Neural crest cell (in vitro differentiated cells): Measurements from ENCODE around the gene TPSD1. TPM values are rescaled to one million over a fixed set of nuclear protein-coding genes. Genes with fewer than 3 reads are reported as not detected.
"Not testable (repeated sequence)": the region's sequence is repeated elsewhere in the genome, so short reads cannot be mapped to it uniquely, and the experiment has no call there.

Experiments used
- DNase-seq: peaks from one replicate; pipeline ENCODE4 v3.0.0; 2021; ENCODE audit warnings: low read depth, mixed read lengths, low spot score
- H3K27ac Mint-ChIP-seq: one replicate; pipeline ENCODE4 v1.8.0; 2021; ENCODE audit warnings: mild to moderate bottlenecking, mixed read lengths; ENCODE audit not compliant: unreplicated experiment
- H3K27me3 Mint-ChIP-seq: 2 replicates; pipeline ENCODE4 v1.8.0; 2021; ENCODE audit warnings: low read depth, mild to moderate bottlenecking, mixed read lengths
- H3K36me3 Mint-ChIP-seq: 2 replicates; pipeline ENCODE4 v1.8.0; 2021; ENCODE audit warnings: low read depth, mild to moderate bottlenecking, mixed read lengths
- H3K4me1 Mint-ChIP-seq: 2 replicates; pipeline ENCODE4 v1.8.0; 2021; ENCODE audit warnings: mixed read lengths
- H3K4me3 Mint-ChIP-seq: one replicate; pipeline ENCODE4 v1.8.0; 2021; ENCODE audit warnings: mild to moderate bottlenecking, mixed read lengths
- H3K9me3 Mint-ChIP-seq: 2 replicates; pipeline ENCODE4 v1.8.0; 2021; ENCODE audit warnings: mixed read lengths
- CTCF ChIP-seq: fragments of 200-600 bp; sonication (generic); conservative IDR thresholded peaks from 2 replicates; pipeline ENCODE4 v1.5.0; 2021; ENCODE audit warnings: antibody characterized with exemption, mild to moderate bottlenecking
- total RNA-seq: library from RNA; stranded (reverse); gene quantifications from 2 replicates; pipeline ENCODE4 v1.2.1, GENCODE V29; 2021

The TPSD1 gene
- total RNA-seq, 1 donor from 2014 or later = not detected

- Mint-ChIP-seq H3K27me3 (peaks cover 51% of the 10 kb centered on the region), H3K4me1 (peaks cover 3% of the 10 kb centered on the region), H3K27ac (no peak overlapping the region), H3K36me3 (no peaks in the 10 kb centered on the region), H3K9me3 (no peaks in the 10 kb centered on the region), H3K4me3 (no peak overlapping the region)
- no peak for TF ChIP-seq CTCF
- no peak for DNase-seq
Measured at GRCh38 chr16:1290063-1290501, 34.2 kb downstream of the TPSD1 start.

- Mint-ChIP-seq H3K27me3 (peaks cover 57% of the 10 kb centered on the region), H3K4me1 (peaks cover 3% of the 10 kb centered on the region), H3K4me3 (no peak overlapping the region), H3K36me3 (no peaks in the 10 kb centered on the region), H3K9me3 (no peaks in the 10 kb centered on the region), H3K27ac (no peak overlapping the region)
- no peak for DNase-seq
- TF ChIP-seq CTCF = no peak
Measured at GRCh38 chr16:1290860-1291575, 35.1 kb downstream of the TPSD1 start.

- Mint-ChIP-seq H3K4me1 (peaks cover 3% of the 10 kb centered on the region), H3K36me3 (no peaks in the 10 kb centered on the region), H3K9me3 (no peaks in the 10 kb centered on the region), H3K4me3 (no peak overlapping the region), H3K27ac (no peak overlapping the region), H3K27me3 (peaks cover 55% of the 10 kb centered on the region)
- no peak for TF ChIP-seq CTCF
- no peak for DNase-seq
Measured at GRCh38 chr16:1291576-1291974, 35.7 kb downstream of the TPSD1 start.

- H3K4me3 Mint-ChIP-seq, H3K4me1 Mint-ChIP-seq, H3K27ac Mint-ChIP-seq, H3K36me3 Mint-ChIP-seq, DNase-seq, H3K9me3 Mint-ChIP-seq: not testable (repeated sequence)
- peaks cover 61% of the 10 kb centered on the region for H3K27me3 Mint-ChIP-seq
Measured at GRCh38 chr16:1292208-1292607, 36.3 kb downstream of the TPSD1 start.

- H3K4me1 Mint-ChIP-seq, H3K9me3 Mint-ChIP-seq, H3K4me3 Mint-ChIP-seq, H3K36me3 Mint-ChIP-seq, H3K27ac Mint-ChIP-seq, DNase-seq: not testable (repeated sequence)
- peaks cover 61% of the 10 kb centered on the region for H3K27me3 Mint-ChIP-seq
Measured at GRCh38 chr16:1292808-1293207, 36.9 kb downstream of the TPSD1 start.

- Mint-ChIP-seq H3K9me3 (no peaks in the 10 kb centered on the region), H3K4me3 (no peak overlapping the region), H3K4me1 (peaks cover 3% of the 10 kb centered on the region), H3K27me3 (peaks cover 62% of the 10 kb centered on the region), H3K27ac (no peak overlapping the region), H3K36me3 (no peaks in the 10 kb centered on the region)
- no peak for TF ChIP-seq CTCF
- no peak for DNase-seq
Measured at GRCh38 chr16:1293921-1294656, 38.2 kb downstream of the TPSD1 start.
